Neural cell (in vitro differentiated cells): ENCODE measurements around the gene TAF7L. TPM values are rescaled to one million over a fixed set of nuclear protein-coding genes. Genes with fewer than 3 reads are reported as not detected.
"Not testable (repeated sequence)": the region's sequence is repeated elsewhere in the genome, so short reads cannot be mapped to it uniquely, and the experiment has no call there.

ENCODE experiments used
- H2AFZ ChIP-seq: fragments of 200-600, 300-800 bp; sonication (generic), shearing (Covaris generic); 2 replicates; pipeline ENCODE4 v1.6.0; 2014; ENCODE audit warnings: low read depth, mild to moderate bottlenecking, antibody characterized with exemption, low read length, moderate library complexity
- H3F3A ChIP-seq: fragments of 200-600 bp; shearing (Covaris generic); 2 replicates; pipeline ENCODE4 v1.6.1; 2016; ENCODE audit warnings: mild to moderate bottlenecking, moderate library complexity, mixed read lengths, antibody characterized with exemption, low read length; ENCODE audit not compliant: insufficient read depth, poor library complexity, severe bottlenecking
- H3K27ac ChIP-seq: fragments of 200-600, 300-800 bp; sonication (generic), shearing (Covaris generic); 2 replicates; pipeline ENCODE4 v1.5.1; 2014; ENCODE audit warnings: mild to moderate bottlenecking, low read length, moderate library complexity
- H3K27me3 ChIP-seq: fragments of 300-800, 200-600 bp; sonication (generic), shearing (Covaris generic); 2 replicates; pipeline ENCODE4 v1.6.0; 2014; ENCODE audit warnings: mild to moderate bottlenecking, low read depth, low read length, moderate library complexity; ENCODE audit not compliant: insufficient read depth
- H3K36me3 ChIP-seq: fragments of 300-800, 200-600 bp; sonication (generic), shearing (Covaris generic); 2 replicates; pipeline ENCODE4 v1.5.1; 2014; ENCODE audit warnings: mild to moderate bottlenecking, antibody characterized with exemption, low read length, moderate library complexity; ENCODE audit not compliant: insufficient read depth
- H3K4me2 ChIP-seq: fragments of 300-800, 200-600 bp; sonication (generic), shearing (Covaris generic); 2 replicates; pipeline ENCODE4 v1.6.0; 2014; ENCODE audit warnings: mild to moderate bottlenecking, low read length
- H3K4me3 ChIP-seq: fragments of 300-800, 200-600 bp; sonication (generic), shearing (Covaris generic); 2 replicates; pipeline ENCODE4 v1.5.1; 2014; ENCODE audit warnings: mild to moderate bottlenecking, low read length, moderate library complexity
- H3K79me2 ChIP-seq: fragments of 200-600 bp; shearing (Covaris generic); replicated peaks from 2 replicates; pipeline ENCODE4 v1.6.0; 2014; ENCODE audit warnings: mild to moderate bottlenecking, low read length, moderate library complexity; ENCODE audit not compliant: insufficient read depth
- H3K9ac ChIP-seq: fragments of 300-800, 200-600 bp; sonication (generic), shearing (Covaris generic); 2 replicates; pipeline ENCODE4 v1.6.1; 2016; ENCODE audit warnings: mild to moderate bottlenecking, low read length, mixed read lengths
- H3K9me2 ChIP-seq: fragments of 200-600 bp; shearing (Covaris generic); 2 replicates; pipeline ENCODE4 v1.6.1; 2016; ENCODE audit warnings: mild to moderate bottlenecking, low read length, mixed read lengths; ENCODE audit not compliant: insufficient read depth
- H3K9me3 ChIP-seq: fragments of 200-600, 300-800 bp; sonication (generic), shearing (Covaris generic); 2 replicates; pipeline ENCODE4 v1.6.1; 2016; ENCODE audit warnings: mild to moderate bottlenecking, mixed run types, low read length, moderate library complexity, mixed read lengths
- H4K20me1 ChIP-seq: fragments of 200-600 bp; shearing (Covaris generic); 2 replicates; pipeline ENCODE4 v1.6.1; 2016; ENCODE audit warnings: mild to moderate bottlenecking, mixed run types; ENCODE audit not compliant: insufficient read depth
- CTCF ChIP-seq: fragments of 450-650 bp; IDR thresholded peaks from 2 replicates; pipeline ENCODE4 v1.5.1; 2014; ENCODE audit warnings: antibody characterized with exemption, mild to moderate bottlenecking, moderate library complexity; ENCODE audit not compliant: poor library complexity, severe bottlenecking
- EP300 ChIP-seq: fragments of 450-650 bp; conservative IDR thresholded peaks from 2 replicates; pipeline ENCODE4 v1.6.1; 2014; ENCODE audit warnings: antibody characterized with exemption, mild to moderate bottlenecking, moderate library complexity; ENCODE audit not compliant: poor library complexity, severe bottlenecking
- EZH2 ChIP-seq: fragments of 200-600, 300-800 bp; shearing (Covaris generic), sonication (generic); IDR thresholded peaks from 2 replicates; pipeline ENCODE4 v1.6.1; 2014; ENCODE audit warnings: antibody characterized with exemption, low read length, borderline replicate concordance, mild to moderate bottlenecking; ENCODE audit not compliant: insufficient read depth, poor library complexity, severe bottlenecking
- MXI1 ChIP-seq: fragments of 450-650 bp; conservative IDR thresholded peaks from 2 replicates; pipeline ENCODE4 v1.6.1; 2014; ENCODE audit warnings: antibody characterized with exemption, mild to moderate bottlenecking; ENCODE audit not compliant: poor library complexity, severe bottlenecking
- POLR2AphosphoS5 ChIP-seq: IDR thresholded peaks from 2 replicates; pipeline ENCODE4 v1.6.1; 2012
- RAD21 ChIP-seq: fragments of 450-650 bp; conservative IDR thresholded peaks from 2 replicates; pipeline ENCODE4 v1.6.1; 2014; ENCODE audit warnings: antibody characterized with exemption, mild to moderate bottlenecking, moderate library complexity
- REST ChIP-seq: IDR thresholded peaks from 2 replicates; pipeline ENCODE4 v1.6.1; 2012; ENCODE audit warnings: borderline replicate concordance
- SMC3 ChIP-seq: fragments of 450-650 bp; conservative IDR thresholded peaks from 2 replicates; pipeline ENCODE4 v1.6.1; 2014; ENCODE audit warnings: antibody characterized with exemption, mild to moderate bottlenecking, moderate library complexity; ENCODE audit not compliant: poor library complexity
- TAF1 ChIP-seq: IDR thresholded peaks from 2 replicates; pipeline ENCODE4 v1.6.1; 2012; ENCODE audit warnings: low read depth
- polyA plus RNA-seq: library from polyadenylated mRNA; depleted of rRNA; stranded (reverse); fragments of >200 nt; gene quantifications from 2 replicates; pipeline ENCODE4 v1.2.3, GENCODE V29; 2014

The TAF7L gene
- polyA plus RNA-seq, 1 donor from 2014 or later, result 0.59 TPM

- not testable (repeated sequence) for H3K27me3 ChIP-seq, H3K79me2 ChIP-seq, H3K9me3 ChIP-seq, H4K20me1 ChIP-seq, H3K4me3 ChIP-seq, H3K9ac ChIP-seq, H3K27ac ChIP-seq, H2AFZ ChIP-seq, H3F3A ChIP-seq, H3K9me2 ChIP-seq, H3K4me2 ChIP-seq, H3K36me3 ChIP-seq
Observed at GRCh38 chrX:101326600-101326999, 35.5 kb upstream of the TAF7L start.

GRCh38 chrX:101303790-101304189 lies 12.7 kb upstream of the TAF7L start:
- Histone ChIP-seq H3K4me3 (no peak overlapping the region), H3F3A (no peaks in the 10 kb centered on the region), H3K9me3 (no peaks in the 10 kb centered on the region), H3K79me2 (no peaks in the 10 kb centered on the region), H3K36me3 (no peaks in the 10 kb centered on the region), H2AFZ (no peak overlapping the region), H4K20me1 (no peaks in the 10 kb centered on the region), H3K27me3 (no peaks in the 10 kb centered on the region), H3K27ac (no peak overlapping the region), H3K9ac (no peak overlapping the region), H3K9me2 (no peaks in the 10 kb centered on the region), H3K4me2 (no peak overlapping the region)
- TF ChIP-seq TAF1 (no peak), POLR2AphosphoS5 (no peak), SMC3 (no peak), EP300 (no peak), EZH2 (no peak), REST (no peak), RAD21 (no peak), CTCF (no peak), MXI1 (no peak)

GRCh38 chrX:101295603-101296002 lies 4.5 kb upstream of the TAF7L start:
- not testable (repeated sequence) for H2AFZ ChIP-seq

More at GRCh38 chrX:101295603-101296002, 4.5 kb upstream of the TAF7L start:
- not testable (repeated sequence) for H3K27me3 ChIP-seq, H3K4me3 ChIP-seq, H4K20me1 ChIP-seq, H3K4me2 ChIP-seq, H3K9me3 ChIP-seq, H3K9ac ChIP-seq, H3F3A ChIP-seq, H3K9me2 ChIP-seq, H3K36me3 ChIP-seq, H3K27ac ChIP-seq, H3K79me2 ChIP-seq
